Muscle of back (tissue), 13 donors: ENCODE results near the gene CASP9. TPM values are rescaled to one million over a fixed set of nuclear protein-coding genes. Genes with fewer than 3 reads are reported as not detected.

Experiments
- DNase-seq, 3 donors: peaks; one replicate each; pipeline versions ENCODE4 v3.0.0 to v3.0.0-alpha.2; 2013
- long read RNA-seq, 9 donors: transcript quantifications; one replicate each; lab custom pipeline, GENCODE V29; 2026
- polyA plus RNA-seq, 10 donors: library from polyadenylated mRNA; unstranded; fragments of 120-200 nt; gene quantifications; one replicate each; pipeline ENCODE4 v1.2.1, GENCODE V29; 2013; ENCODE audit not compliant: insufficient read length in 10 of 10

Gene CASP9
- polyA plus RNA-seq, result 10 to 100 TPM; 12.6 to 21.4 (median 15.3) TPM
- long read RNA-seq, donor 1, partial matches to known transcripts, result 0 of 5 reads
- long read RNA-seq, donor 1, other reads (novel, unspliced or antisense), result 0 of 5 reads
- long read RNA-seq, donor 2, partial matches to known transcripts, result 0 of 2 reads
- long read RNA-seq, donor 2, other reads (novel, unspliced or antisense), result 0 of 2 reads
- long read RNA-seq, donor 3, result 0 reads
- long read RNA-seq, donor 4, partial matches to known transcripts, result 0 of 2 reads
- long read RNA-seq, donor 4, other reads (novel, unspliced or antisense), result 0 of 2 reads
- long read RNA-seq, donor 5, partial matches to known transcripts, result 0 of 3 reads
- long read RNA-seq, donor 5, other reads (novel, unspliced or antisense), result 0 of 3 reads
- long read RNA-seq, donor 6, partial matches to known transcripts, result 0 of 3 reads
- long read RNA-seq, donor 6, other reads (novel, unspliced or antisense), result 0 of 3 reads
- long read RNA-seq, donor 7, partial matches to known transcripts, result 0 of 4 reads
- long read RNA-seq, donor 7, other reads (novel, unspliced or antisense), result 0 of 4 reads
- long read RNA-seq, donor 8, result 0 reads
- long read RNA-seq, donor 9, partial matches to known transcripts, result 0 of 1 reads
- long read RNA-seq, donor 9, other reads (novel, unspliced or antisense), result 0 of 1 reads

DNA sequence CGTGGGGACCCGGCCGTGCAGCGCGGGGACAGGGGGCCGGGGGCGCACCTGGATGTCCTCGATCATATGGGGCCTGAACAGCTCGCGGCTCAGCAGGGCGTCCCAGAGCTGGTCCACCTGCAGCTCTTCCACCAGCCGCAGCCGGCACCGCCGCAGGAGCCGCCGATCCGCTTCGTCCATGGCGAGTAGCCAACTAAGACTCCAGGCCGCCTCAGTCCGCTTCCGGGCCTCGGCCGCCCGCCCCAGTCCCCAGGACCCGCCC lies at the start of gene CASP9:
Gene CASP9, minus strand, starts transcription at position 195 of the 262 bp plus-strand sequence. Its CDS starts 15 bp downstream, at position 180.
- no peak for DNase-seq

DNA sequence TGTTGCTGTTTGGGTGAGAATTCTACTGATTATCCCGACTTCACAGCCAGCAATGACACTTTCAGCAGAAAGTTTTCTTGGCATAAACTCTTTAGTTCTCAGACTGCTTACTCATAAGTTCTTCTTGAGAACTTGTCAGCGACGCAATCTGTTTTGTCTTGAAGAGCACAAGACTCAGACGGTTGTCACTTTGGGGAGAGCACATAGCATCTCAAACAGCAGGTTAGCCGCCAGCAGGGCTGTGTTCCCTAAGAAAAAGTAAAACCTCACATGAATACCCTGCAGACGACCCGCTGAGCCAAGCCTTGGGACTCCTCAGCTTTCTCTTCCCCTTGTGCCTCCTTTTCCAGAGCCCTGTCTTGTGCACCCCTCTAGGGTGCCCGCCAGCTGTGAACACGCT lies 49.5 kb upstream of the CASP9 start:
- no peak for DNase-seq

DNA sequence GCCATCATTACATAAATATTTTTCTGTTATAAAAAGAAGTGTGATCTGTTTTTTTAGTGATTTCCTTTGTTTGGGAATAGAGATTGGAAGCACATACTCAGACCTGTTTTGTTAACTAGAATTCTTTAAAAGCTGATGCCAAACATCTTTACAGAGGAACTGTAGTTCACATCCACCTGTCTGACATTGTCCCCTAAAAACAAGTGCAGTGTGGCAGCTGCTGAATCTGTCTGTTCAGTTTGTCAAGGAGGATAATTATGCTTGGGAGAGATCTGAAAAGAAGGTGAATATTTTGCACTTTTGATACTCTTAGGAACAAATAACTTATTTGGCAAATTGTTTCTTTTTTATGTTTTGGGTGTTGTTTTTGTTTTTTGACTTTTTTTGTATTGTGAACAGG lies 47.3 kb upstream of the CASP9 start:
- no peak for DNase-seq

DNA sequence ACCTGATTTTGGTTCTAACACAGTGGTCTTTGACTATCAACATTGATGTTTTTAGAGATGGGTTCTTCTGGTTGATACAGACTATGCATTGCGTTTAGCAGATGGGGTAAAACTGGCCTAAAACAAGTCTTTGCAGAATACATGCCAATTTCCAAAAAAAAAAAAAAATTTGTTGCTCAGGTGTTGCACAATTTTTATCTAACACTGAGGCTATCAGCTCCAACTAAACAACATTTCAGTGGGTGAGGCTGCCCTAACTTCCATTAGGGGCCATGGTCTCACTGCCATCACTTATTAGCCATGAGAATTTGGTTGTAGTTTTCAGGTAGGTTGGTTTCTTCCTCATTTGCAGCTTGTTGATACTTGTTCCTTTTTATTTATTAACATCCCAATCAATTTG lies 46.8 kb upstream of the CASP9 start:
- no peak for DNase-seq

DNA sequence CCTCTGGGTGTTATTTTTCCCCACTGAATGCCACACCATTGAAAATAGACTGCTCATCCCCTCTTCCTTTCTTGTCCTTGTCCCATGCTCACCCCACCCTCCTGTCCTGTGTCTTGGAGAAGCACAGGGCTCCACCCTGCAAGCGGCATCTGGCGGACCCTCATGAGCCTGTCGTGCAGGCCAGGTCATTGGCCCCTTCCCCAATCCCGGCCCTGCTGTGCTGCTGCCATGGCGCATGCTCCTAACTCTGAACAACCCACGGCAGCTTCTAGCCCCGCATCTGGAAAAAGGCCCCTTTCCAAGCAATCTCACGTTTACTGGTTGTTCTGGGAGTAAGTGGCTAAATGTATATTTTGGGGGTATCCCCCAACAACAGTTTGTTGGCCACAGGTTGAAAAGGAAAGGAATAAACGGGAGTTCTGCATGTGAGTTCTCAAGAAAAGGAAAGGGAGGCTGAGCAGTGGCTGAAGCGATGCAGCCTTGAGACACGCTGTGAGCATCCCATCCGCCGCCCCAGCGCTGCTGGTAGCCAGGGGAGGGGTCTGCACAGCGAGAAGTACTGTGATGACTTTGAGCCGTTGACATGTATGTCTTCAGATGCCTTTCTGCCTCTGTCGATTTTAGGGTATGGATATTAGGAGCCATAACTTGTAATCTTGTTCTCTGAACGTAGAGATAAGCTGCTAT lies 44.5 kb upstream of the CASP9 start:
- DNase-seq, result no peak

DNA sequence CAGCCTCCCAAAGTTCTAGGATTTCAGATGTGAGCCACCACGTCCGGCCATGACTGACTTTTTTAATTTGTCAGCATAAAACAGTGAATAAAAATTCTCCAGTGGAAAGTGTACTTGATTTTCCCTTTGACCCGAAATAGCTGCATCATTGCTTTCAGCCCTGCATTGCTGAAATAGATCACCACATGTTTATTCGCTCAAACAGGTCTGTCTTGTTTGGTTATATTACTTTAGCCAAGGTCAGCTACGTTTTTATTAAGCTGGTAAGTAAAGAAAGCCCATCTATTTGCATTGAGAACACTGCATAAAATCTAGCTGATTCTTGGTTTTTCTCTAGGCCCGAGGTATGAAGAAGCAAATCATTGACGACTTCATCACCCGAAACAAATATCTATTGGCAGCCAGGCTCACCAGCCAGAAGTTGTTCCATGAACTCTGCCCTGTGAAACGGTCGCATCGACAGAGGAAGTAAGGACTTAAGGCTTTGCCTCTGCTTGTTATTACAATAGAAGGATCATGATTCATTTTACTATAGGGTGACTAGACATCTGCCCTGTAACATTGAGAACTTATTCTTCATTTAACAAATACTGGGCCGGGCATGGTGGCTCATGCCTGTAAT lies 35.3 kb upstream of the CASP9 start:
- no peak for DNase-seq

DNA sequence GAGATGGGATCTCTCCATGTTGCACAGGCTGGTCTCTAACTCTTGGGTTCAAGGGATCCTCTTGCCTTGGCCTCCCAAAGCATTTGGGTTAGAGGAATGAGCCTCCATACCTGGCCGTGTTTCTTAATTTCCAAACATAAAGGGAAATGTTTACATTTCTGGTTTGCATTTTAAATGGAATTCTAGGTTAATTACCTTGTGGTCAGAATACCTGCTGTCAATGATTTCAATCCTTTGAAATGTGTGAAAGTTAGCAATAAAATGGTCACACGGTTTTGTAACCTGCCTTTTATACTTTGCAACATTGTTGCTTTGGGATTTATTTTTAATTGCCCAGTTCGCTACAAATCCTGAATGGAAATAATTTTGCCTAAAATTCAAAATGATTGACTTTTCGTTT lies 34.5 kb upstream of the CASP9 start:
- DNase-seq, result no peak

DNA sequence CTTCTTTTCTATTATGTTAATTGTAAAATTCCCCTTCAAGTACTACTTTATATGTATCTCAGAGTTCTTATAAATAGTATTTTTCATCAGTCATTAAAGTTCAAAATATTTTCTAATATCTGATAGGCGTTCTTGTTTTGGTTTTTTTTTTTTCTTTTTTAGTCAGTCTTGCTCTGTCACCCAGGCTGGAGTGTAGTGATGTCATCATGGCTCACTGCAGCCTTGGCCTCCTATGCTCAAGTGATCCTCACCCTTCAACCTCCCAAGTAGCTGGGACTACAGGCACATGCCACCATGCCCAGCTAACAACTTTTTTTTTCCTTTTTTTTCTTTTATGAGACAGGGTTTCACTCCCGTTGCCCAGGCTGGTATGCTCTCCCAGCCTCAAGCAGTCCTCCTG lies 33.6 kb upstream of the CASP9 start:
- no peak for DNase-seq

DNA sequence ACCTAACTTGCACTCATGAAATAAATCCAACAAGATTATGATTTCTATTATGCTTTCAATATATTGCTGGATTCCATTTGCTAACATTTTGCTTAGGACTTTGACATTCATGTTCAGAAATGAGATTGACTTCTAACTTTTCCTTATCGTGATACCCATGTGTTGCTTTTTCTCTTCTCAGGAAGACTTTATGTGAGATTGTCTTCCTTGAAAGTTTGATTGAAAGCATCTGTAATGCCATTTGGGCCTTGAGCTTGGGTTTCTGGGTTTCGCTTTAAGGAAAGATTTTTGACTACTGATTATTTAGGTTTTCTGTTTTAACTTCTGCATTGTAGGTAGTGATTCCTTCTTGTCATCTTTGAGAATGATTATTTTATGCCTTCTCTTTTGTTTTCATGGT lies 33.0 kb upstream of the CASP9 start:
- DNase-seq, result no peak

DNA sequence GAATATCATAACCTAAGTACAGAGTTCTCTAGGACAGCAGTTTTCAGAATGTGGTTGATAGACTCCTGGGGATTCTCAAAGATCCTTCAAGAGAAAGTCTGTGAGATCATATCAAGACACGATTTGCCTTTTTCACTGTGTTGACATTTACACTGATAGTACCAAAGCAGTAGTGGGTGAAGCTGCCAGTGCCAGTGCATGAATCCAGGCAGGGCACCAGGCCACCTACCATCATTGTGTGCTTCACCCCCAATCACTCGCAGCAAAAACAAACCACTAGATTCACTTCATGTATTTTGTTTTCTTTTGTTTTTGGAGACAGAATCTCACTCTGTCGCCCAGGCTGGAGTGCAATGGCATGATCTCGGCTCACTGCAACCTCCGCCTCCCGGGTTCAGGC lies 26.6 kb upstream of the CASP9 start:
- DNase-seq, result no peak

DNA sequence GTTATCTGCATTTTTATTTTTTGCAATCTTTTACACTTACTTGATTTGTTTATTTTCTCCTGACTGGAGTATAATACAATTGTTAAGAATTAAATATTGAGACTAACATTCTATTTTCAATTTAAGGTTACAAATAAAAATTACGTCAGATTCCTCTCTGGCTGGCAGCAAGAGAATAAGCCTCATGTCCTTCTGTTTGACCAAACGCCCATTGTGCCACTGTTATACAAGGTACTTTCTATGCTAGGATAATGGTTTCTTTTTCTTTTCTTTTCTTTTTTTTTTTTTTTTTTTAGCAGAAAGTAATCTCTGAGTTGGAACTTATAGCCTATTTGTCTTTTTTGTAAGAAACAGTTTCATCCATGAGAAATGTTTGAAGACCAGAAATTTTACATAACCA lies 22.6 kb upstream of the CASP9 start:
- DNase-seq, result no peak

DNA sequence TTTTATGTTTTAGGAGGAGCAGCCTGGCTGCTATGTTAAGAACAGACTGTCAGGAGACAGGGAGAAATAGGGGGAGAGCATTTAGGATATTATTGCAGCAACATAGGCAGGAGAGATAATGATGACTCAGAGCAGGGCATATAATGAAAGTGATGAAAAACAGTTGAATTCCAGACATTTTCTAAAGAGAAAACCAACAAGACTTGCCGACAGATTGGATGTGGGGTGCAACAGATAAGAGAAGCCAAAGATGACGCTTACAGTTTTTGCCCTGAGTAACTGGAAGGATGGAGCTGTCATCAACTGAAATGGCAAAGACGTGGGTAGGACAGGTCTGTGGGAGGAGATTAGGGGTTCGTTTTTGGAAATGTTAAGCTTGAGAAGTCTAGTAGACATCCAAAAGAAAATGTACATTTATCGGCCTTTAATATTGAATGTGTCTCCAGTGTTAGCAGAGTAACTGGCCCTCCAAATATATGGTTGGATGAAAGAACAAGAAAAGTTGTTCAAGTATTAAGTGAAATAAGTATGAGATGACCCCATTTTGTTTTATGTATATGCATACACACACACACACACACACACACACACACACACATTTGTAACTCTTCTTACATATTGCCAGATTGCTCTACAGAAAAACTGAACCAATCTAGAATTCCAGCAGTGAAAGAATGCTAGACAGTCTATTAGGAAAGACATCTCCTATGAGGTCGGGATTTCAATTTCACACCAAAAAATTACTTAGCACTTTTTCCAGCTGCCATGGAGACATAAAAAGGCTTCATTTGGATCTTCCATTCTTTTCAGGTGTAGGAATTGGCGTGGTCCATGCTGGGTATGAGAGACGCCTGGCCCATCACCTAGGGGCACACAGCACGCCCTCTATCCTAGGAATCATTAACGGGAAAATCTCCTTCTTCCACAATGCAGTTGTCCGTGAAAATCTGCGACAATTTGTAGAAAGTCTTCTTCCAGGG lies 19.9 kb upstream of the CASP9 start:
- peak in 1 of 3 donors; percentile 31 for DNase-seq

DNA sequence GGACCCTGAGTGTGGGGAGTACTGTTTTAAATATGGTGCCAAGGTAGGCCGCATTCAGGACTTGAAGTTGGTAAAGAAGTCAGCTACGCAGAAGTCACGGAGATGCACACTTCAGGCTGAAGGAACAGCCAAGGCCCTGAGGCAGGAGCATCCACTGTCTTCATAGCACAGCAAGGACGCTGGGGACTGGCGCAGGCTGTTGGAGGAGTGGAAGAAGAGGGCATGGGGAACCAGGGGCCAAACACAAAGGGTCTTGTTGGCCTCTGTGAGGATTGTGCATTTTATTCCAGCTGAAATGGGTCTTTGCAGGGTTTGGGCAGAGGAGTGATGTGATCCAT lies 19.2 kb upstream of the CASP9 start:
- DNase-seq, result no peak

DNA sequence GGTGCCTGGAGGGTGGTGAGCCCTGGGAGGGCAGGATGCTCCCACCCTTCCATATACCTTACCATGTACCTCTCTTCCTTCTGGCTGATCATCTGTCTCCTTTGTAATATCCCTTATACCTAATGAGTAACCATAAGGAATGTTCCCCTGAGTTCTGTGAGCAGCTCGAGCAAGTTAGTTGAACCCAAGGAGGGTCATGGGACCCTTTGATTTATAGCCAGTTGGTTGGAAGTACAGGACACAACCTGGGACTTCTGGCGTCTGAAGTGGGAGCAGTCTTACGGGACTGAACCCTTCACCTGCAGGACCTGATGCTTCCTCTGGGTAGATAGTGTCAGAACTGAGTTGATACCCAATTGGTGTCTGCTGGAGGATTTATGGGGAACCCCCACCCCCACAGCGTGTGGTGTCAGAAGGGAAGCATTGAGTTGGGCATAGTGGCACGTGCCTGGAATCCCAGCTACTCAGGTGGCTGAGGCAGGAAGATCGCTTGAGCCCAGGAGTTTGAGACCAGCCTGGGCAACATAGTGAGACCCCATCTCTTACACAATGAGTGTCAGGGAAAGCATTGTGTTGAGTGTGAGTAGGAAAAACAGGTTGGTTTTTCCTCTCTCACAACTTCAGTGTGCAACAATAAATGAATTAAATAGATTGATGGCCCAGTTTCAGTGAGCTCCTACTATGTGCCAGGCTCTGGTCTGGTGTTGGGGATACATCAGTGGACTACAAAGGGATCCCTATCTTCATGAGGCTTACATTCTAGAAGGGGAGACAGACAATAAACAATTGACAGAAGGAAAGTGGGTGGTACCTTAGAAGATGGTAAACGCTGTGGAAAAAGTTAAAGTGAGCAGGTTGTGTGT lies 18.6 kb upstream of the CASP9 start:
- DNase-seq, result no peak

DNA sequence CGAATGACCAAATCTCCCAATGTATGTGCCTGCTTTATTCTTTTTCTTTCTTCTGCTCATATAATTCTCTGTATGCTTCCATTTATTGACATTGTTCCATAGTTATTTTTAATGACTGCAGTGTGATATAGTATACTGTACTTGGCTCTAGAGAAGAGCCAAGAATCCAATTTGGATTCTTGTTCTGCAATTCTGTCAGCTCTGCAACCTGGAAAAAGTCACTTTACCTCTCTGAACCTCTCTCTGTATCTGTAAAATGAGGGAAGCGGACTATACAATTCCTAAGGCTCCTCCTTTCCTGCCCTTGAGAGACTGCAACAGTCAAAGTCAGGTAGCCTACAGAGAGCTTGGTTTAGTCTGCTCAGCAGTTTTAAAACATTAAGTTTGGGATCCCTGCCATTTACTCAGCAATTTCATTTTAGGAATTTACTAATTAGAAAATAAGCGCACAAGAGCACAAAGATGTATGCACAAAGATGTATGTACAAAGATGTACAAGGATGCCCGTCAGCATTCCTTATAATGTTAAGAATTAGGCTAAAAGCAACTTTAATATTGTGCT lies 17.3 kb upstream of the CASP9 start:
- DNase-seq, result no peak

DNA sequence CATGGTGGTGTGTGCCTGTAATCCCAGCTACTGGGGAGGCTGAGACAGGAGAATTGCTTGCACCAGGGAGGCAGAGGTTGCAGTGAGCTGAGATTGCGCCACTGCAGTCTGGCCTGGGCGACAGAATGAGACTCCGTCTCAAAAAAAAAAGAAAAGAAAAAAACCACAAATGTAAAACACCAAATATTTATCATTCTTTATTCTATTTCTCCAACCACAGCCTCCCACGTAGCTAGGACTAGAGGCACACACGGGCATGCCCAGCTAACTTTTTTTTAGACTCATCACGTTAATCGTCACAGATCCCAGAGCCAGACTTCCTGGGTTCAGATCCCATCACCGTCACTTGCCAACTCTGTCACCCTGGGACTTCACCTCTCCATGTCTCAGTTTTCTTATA lies 16.2 kb upstream of the CASP9 start:
- no peak for DNase-seq

DNA sequence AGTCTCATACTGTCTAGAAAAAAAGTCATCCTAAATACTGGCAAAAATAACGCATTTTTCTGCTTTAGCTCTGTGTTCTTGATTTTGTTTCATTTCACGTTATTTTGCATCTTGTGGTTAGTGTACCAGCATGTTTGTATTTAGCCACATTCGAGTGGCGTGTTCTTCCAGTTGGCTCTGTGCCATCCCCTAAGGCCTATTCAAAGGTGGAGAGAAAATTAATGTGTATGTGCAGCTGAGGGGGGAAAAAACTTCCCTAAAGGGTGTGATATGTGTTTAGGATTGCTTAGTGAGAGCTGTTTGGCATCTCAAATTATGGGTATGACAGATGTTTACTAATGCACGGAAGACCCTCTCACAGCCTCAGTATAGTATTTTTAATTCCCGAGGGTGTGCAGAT lies 14.8 kb upstream of the CASP9 start:
- DNase-seq, result no peak

DNA sequence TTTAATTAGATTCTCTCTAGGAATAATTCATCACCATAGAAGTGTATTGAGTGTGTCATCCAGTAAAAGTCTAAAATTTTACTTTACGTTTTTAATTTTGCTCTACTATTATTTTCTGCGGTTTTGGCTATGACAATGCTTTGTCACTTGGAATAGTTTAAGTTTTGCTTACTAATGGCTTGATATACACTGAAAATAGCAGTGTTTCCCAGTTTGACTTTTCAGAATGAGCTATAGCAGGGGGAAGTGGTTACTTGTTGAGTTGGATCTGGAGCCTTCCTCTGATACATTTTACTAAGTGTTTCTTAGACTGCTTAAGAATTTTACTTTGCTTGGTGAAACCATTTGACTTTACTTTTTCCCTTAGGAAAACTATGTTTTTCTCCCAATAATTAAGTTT lies 7.7 kb upstream of the CASP9 start:
- DNase-seq, result no peak

DNA sequence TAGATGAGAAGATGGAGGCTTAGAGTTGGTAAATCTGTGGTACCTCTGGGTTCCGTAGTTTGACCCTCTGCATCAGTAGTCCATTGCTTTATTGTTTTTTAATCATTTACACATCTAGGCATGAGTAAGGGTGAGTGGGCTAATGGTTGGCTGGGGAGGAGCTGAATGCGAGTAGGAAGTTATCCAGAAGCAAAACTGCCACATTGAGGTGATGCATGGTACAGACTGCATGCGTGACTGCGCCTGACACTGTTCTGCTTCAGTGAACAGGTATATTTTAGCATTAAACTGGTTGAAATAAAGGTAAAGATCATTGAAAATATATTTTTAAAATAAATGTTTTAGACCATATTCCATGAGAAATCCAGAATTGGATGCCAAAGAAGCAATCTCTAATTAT lies 7.0 kb upstream of the CASP9 start:
- no peak for DNase-seq
